ENCODE measurements around the gene CFAP54. TPM values are rescaled to one million over a fixed set of nuclear protein-coding genes. Genes with fewer than 3 reads are reported as not detected.

Gene CFAP54
- total RNA-seq, 4 donors from 2014 or later, result 1.3 to 14.2 (median 6.2) TPM

Other genes starting within 250 kb of the CFAP54 start
- 100 to 1,000 TPM in 2 of 4 donors, 10 to 100 TPM in 2; 93.5 to 105 (median 102) TPM for gene CDK17, start 89.1 kb upstream of the CFAP54 start, total RNA-seq

Data from uterus (tissue), 4 donors.